Measurements from ENCODE around the gene SND1.

Gene SND1

GRCh38 chr7:127910670-127911069 lies 258.7 kb downstream of the SND1 start:
- DNase-seq = no peak
- Mint-ChIP-seq H3K4me1 (peaks cover 6% of the 10 kb centered on the region), H3K27ac (no peak overlapping the region), H3K27me3 (no peaks in the 10 kb centered on the region), H3K36me3 (peaks cover 12% of the 10 kb centered on the region), H3K9me3 (no peaks in the 10 kb centered on the region), H3K4me3 (no peak overlapping the region)
- CTCF ChIA-PET = no interaction called here

GRCh38 chr7:127911968-127912511 lies 260.0 kb downstream of the SND1 start:
- no peak for DNase-seq
- CTCF ChIA-PET = interaction anchor here (0.7 kb wide), 1 partner anchor 892 kb away, joined by 3 read pairs; no protein-coding TSS in a partner anchor
- Mint-ChIP-seq H3K4me1 (peaks cover 2% of the 10 kb centered on the region), H3K4me3 (no peak overlapping the region), H3K27me3 (no peaks in the 10 kb centered on the region), H3K27ac (no peak overlapping the region), H3K9me3 (no peaks in the 10 kb centered on the region), H3K36me3 (peaks cover 9% of the 10 kb centered on the region)

GRCh38 chr7:127912901-127913300 lies 260.9 kb downstream of the SND1 start:
- Mint-ChIP-seq H3K27ac (no peak overlapping the region), H3K36me3 (peaks cover 6% of the 10 kb centered on the region), H3K27me3 (no peaks in the 10 kb centered on the region), H3K4me3 (no peak overlapping the region), H3K9me3 (no peaks in the 10 kb centered on the region), H3K4me1 (no peaks in the 10 kb centered on the region)
- no peak for DNase-seq
- CTCF ChIA-PET = no interaction called here

DNA sequence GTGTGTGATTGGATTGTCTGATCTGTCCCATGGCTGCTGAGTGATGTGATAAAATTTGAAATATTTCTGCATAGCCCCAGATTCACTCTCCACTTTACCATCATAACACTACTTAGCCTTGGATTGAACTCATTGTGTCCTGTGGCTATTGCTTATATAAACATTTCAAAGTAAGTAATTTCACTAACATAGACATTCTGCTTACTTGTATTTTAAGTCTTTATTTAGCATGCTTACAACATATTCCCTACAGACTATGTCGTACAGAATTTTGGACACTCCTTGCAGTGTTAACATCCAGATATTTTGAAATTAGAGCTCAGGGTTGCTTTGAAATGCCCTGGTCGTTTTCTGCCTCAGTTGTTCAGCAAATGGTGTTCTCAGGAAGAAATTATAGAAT lies 261.7 kb downstream of the SND1 start:
- Mint-ChIP-seq H3K4me3 (no peak overlapping the region), H3K9me3 (no peaks in the 10 kb centered on the region), H3K4me1 (no peaks in the 10 kb centered on the region), H3K36me3 (peaks cover 2% of the 10 kb centered on the region), H3K27me3 (no peaks in the 10 kb centered on the region), H3K27ac (no peak overlapping the region)
- CTCF ChIA-PET = no interaction called here
- no peak for DNase-seq

DNA sequence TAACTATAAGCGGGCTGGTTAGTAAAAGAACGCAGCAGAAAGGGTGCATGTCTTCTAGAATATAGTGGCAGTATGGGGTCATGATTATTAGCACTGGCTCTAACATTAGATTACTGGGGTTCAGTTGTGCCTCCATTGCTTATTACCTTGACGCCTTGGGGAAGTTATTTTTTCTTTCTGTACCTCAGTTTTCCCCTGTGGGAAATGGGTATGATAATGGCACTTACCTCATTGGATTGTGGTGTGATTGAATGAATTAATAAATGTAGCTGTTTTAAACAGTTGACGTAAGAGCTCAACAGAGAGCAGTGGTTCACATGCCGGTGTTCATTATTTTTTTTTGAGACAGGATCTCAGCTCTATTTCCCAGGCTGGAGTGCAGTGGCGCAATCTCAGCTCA lies 262.7 kb downstream of the SND1 start:
- H3K36me3 Mint-ChIP-seq = no peaks in the 10 kb centered on the region
- CTCF ChIA-PET = no interaction called here
- no peaks in the 10 kb centered on the region for H3K27me3 Mint-ChIP-seq

DNA sequence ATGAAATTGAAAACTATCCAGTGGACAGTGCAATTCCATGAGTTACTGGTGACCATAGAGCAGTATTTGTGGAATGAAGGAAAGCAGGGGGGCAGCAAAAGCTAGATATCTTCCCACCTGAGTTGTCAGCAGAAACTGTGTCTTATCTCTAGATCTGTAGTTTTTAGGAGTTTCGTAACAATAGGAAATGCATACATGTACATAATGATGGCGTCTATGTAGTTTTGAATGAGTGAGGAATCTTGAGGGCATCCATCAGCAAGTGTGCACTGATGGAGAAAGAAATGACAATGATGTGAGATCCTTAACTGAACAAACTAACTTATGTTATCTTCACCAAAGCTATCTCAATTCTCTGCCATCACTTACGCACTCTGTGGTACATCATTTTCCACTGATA lies 264.7 kb downstream of the SND1 start:
- Mint-ChIP-seq H3K4me1 (no peaks in the 10 kb centered on the region), H3K27ac (no peak overlapping the region), H3K4me3 (no peak overlapping the region), H3K9me3 (no peaks in the 10 kb centered on the region), H3K36me3 (no peaks in the 10 kb centered on the region), H3K27me3 (no peaks in the 10 kb centered on the region)
- DNase-seq = no peak
- CTCF ChIA-PET = interaction anchor here (0.7 to 1.5 kb wide), 3 partner anchors 10 to 293 kb away, joined by 3 to 5 read pairs (median 5); no protein-coding TSS in a partner anchor

More for the DNA sequence above, 262.7 kb downstream of the SND1 start:
- Mint-ChIP-seq H3K9me3 (no peaks in the 10 kb centered on the region), H3K27ac (no peak overlapping the region), H3K4me3 (no peak overlapping the region), H3K4me1 (no peaks in the 10 kb centered on the region)
- DNase-seq = no peak

DNA sequence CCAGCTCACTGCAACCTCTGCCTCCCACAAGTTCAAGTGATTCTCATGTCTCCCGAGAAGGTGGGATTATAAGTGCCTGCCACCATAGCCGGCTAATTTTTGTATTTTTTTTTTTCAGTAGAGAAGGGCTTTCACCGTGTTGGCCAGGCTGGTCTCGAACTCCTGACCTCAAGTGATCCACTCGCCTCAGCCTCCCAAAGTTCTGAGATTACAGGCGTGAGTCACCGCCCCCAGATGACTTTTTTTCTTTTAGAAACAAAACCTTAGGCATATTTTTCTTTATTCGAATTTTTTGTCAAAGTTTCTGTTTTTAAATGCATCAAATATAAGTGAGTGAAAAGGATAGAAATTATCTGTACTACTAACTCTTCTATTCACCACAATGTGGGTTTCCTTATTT lies 266.1 kb downstream of the SND1 start:
- no peak overlapping the region for H3K4me3 Mint-ChIP-seq
- no peaks in the 10 kb centered on the region for H3K27me3 Mint-ChIP-seq
- H3K36me3 Mint-ChIP-seq = no peaks in the 10 kb centered on the region
- no peak for DNase-seq
- CTCF ChIA-PET = no interaction called here
- H3K9me3 Mint-ChIP-seq = no peaks in the 10 kb centered on the region
- H3K4me1 Mint-ChIP-seq = no peaks in the 10 kb centered on the region
- H3K27ac Mint-ChIP-seq = no peak overlapping the region

DNA sequence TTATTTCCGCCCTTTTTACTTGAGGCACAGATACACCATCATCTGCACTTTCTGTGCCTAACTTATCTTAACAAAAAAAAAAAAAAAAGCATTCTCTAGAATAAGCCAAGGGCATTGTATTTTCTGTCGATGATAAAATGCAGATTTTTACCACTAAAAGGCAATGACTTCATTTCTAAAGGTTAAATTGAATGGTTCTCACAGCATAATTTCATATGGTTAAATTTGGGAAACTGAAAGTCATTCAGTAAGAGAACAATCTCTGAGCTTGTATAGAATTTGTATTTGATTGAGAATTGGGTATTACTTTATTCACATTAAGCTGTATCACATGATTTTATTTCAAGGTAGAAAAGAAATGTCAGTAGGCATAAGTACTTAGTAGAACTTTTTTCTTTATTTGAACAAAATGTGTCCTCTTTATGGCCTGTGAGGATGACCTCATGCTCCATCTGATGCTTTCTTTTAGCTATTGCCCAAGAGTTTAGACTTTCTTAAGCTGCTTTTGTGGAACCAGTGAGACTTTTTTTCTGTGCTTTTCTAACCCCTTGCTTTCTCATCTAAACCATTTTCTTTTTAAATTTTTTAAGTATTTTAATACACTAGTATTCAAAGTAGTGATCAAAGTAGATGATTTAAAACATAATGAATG lies 268.9 kb downstream of the SND1 start:
- Mint-ChIP-seq H3K27ac (no peak overlapping the region), H3K4me3 (no peak overlapping the region), H3K36me3 (no peaks in the 10 kb centered on the region), H3K27me3 (no peaks in the 10 kb centered on the region), H3K4me1 (no peaks in the 10 kb centered on the region), H3K9me3 (no peaks in the 10 kb centered on the region)
- CTCF ChIA-PET = interaction anchor here (0.6 kb wide), 1 partner anchor 179 kb away, joined by 3 read pairs; no protein-coding TSS in a partner anchor
- no peak for DNase-seq

DNA sequence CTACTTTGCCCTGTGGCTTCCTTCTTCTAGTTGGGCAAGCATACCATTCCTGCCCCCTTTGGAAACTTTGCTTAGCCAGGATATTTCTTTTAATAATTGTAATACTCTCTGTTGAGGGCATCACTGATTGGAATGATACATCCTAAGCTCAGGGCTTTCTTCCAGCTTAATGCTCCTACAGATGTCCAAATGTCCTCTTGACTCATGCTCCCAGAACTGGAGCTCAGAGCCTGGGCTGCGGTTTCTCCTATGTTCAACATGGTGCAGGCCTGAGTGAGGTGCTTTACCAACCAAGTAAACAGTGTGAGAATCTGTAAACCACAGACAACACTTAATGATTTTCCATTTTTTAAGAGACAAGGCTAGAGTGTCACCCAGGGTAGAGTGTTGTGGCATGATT lies 270.7 kb downstream of the SND1 start:
- Mint-ChIP-seq H3K4me1 (peaks cover 2% of the 10 kb centered on the region), H3K27me3 (no peaks in the 10 kb centered on the region), H3K27ac (no peak overlapping the region), H3K4me3 (no peak overlapping the region), H3K36me3 (peaks cover 1% of the 10 kb centered on the region), H3K9me3 (no peaks in the 10 kb centered on the region)
- no peak for DNase-seq
- CTCF ChIA-PET = no interaction called here

DNA sequence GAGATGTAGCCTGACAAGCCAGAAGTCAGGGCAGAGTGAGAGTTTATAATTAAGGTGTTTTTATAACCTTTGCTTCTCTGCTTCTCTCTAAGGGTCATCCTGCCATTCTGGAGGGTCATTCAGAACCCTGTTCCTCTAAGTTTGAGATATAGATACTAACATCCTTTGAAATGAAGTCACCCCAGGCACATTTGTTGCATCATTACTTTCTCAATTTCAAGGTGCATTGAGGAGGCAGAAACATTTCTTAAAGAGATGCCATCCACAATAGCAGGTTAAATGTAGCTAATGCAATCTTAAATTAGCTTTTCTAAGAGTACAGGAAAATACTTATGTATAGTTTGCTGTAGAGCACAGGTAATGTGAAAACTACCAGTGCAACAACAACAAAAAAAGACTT lies 272.9 kb downstream of the SND1 start:
- no peak overlapping the region for H3K27ac Mint-ChIP-seq
- CTCF ChIA-PET = no interaction called here
- H3K36me3 Mint-ChIP-seq = peaks cover 9% of the 10 kb centered on the region
- DNase-seq = no peak
- H3K9me3 Mint-ChIP-seq = no peaks in the 10 kb centered on the region
- no peak overlapping the region for H3K4me3 Mint-ChIP-seq
- no peaks in the 10 kb centered on the region for H3K27me3 Mint-ChIP-seq
- peaks cover 2% of the 10 kb centered on the region for H3K4me1 Mint-ChIP-seq

DNA sequence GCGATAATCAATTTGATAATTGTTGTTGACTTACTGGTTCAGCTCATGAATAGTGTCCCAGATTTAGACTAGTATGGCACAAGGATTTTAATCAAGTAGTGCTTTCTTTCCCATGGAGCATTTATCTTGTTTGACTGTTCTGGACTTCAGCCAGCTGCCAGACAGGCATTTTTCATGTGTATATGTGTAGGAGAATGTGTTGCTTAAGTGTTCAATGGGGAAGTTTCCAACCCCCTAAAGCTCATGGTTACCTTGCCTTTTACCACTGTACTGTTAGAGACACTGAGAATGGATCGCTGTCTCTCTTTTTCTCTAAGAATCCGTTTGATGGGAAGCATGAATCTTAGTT lies 275.3 kb downstream of the SND1 start:
- no peaks in the 10 kb centered on the region for H3K27me3 Mint-ChIP-seq
- no peaks in the 10 kb centered on the region for H3K9me3 Mint-ChIP-seq
- H3K4me1 Mint-ChIP-seq = peaks cover 2% of the 10 kb centered on the region
- no peak overlapping the region for H3K4me3 Mint-ChIP-seq
- CTCF ChIA-PET = interaction anchor here (1.0 kb wide), 1 partner anchor 21 kb away, joined by 3 read pairs; no protein-coding TSS in a partner anchor
- H3K36me3 Mint-ChIP-seq = peaks cover 24% of the 10 kb centered on the region
- no peak overlapping the region for H3K27ac Mint-ChIP-seq
- no peak for DNase-seq

DNA sequence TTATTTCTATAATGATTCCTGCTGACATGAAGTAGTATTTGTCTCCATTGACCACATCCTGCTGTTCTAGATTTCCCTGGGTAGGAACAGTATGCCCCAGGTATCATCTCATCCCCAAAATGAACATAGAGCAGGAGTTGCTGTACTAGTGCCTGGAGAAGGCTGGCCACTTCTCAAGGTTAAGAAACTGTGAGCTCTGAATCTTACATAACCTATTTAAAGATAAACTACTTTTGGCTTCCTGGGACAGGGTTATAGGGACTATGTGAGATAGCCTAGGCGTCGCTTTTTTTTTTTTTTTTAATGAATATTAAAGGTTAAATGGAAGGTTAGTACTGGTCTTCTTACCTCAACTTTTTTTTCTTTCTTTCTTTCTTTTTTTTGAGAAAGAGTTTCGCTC lies 276.2 kb downstream of the SND1 start:
- no peaks in the 10 kb centered on the region for H3K9me3 Mint-ChIP-seq
- no peak overlapping the region for H3K4me3 Mint-ChIP-seq
- CTCF ChIA-PET = interaction anchor here (0.7 to 1.0 kb wide), 2 partner anchors 22 to 30 kb away, joined by 3 read pairs; no protein-coding TSS in a partner anchor
- no peaks in the 10 kb centered on the region for H3K27me3 Mint-ChIP-seq
- no peak overlapping the region for H3K27ac Mint-ChIP-seq
- H3K4me1 Mint-ChIP-seq = peaks cover 2% of the 10 kb centered on the region
- DNase-seq = no peak
- H3K36me3 Mint-ChIP-seq = peaks cover 28% of the 10 kb centered on the region

GRCh38 chr7:127928852-127929251 lies 276.9 kb downstream of the SND1 start:
- no peak for DNase-seq
- Mint-ChIP-seq H3K27me3 (no peaks in the 10 kb centered on the region), H3K4me1 (peaks cover 2% of the 10 kb centered on the region), H3K4me3 (no peak overlapping the region), H3K27ac (no peak overlapping the region), H3K36me3 (peaks cover 28% of the 10 kb centered on the region), H3K9me3 (no peaks in the 10 kb centered on the region)
- CTCF ChIA-PET = interaction anchor here (0.7 kb wide), 1 partner anchor 30 kb away, joined by 3 read pairs; no protein-coding TSS in a partner anchor

- no peaks in the 10 kb centered on the region for H3K9me3 Mint-ChIP-seq
- H3K36me3 Mint-ChIP-seq = peaks cover 28% of the 10 kb centered on the region
- no peak overlapping the region for H3K27ac Mint-ChIP-seq
- peaks cover 2% of the 10 kb centered on the region for H3K4me1 Mint-ChIP-seq
- H3K27me3 Mint-ChIP-seq = no peaks in the 10 kb centered on the region
- CTCF ChIA-PET = no interaction called here
- no peak overlapping the region for H3K4me3 Mint-ChIP-seq
- DNase-seq = no peak
Observed at GRCh38 chr7:127930341-127931328, 278.6 kb downstream of the SND1 start.

All from activated naive CD4-positive, alpha-beta T cell treated with anti-CD3 and anti-CD28 coated beads, Interleukin-2, amount 10 ng/mL, durations not matched to agents 7 days and 5 days (primary cell).